ENCODE results near the gene RANGAP1.
A peak's percentile ranks its signal among the peaks of the same experiment; 100 is the strongest.

Gene RANGAP1

GRCh38 chr22:41231369-41231768 lies 54.6 kb downstream of the RANGAP1 start:
- no peak for DNase-seq

- no peak for DNase-seq
These were observed 55.6 kb downstream of the RANGAP1 start for GRCh38 chr22:41230401-41230785.

GRCh38 chr22:41229730-41230400 lies 56.1 kb downstream of the RANGAP1 start:
- no peak for DNase-seq

- no peak for DNase-seq
These were observed 56.8 kb downstream of the RANGAP1 start for GRCh38 chr22:41229215-41229614.

- DNase-seq: no peak
These were observed 59.0 kb downstream of the RANGAP1 start for GRCh38 chr22:41226723-41227655.

- DNase-seq: no peak
These were observed 62.5 kb downstream of the RANGAP1 start for GRCh38 chr22:41223535-41223934.

- no peak for DNase-seq
These were observed 63.0 kb downstream of the RANGAP1 start for GRCh38 chr22:41222846-41223507.

GRCh38 chr22:41217553-41218157 lies 68.3 kb downstream of the RANGAP1 start:
- DNase-seq: no peak

- no peak for DNase-seq
These were observed 69.0 kb downstream of the RANGAP1 start for GRCh38 chr22:41216984-41217383.

- no peak for DNase-seq
These were observed 70.1 kb downstream of the RANGAP1 start for GRCh38 chr22:41215926-41216325.

GRCh38 chr22:41215409-41215808 lies 70.6 kb downstream of the RANGAP1 start:
- no peak for DNase-seq

- DNase-seq: no peak
These were observed 79.3 kb downstream of the RANGAP1 start for GRCh38 chr22:41206719-41207118.

- DNase-seq: peak; percentile 90 to 96
These were observed 80.7 kb downstream of the RANGAP1 start, which contains the start of gene L3MBTL2 for GRCh38 chr22:41204992-41205900. Gene L3MBTL2 (plus strand): TSS chr22:41205312. CDS start chr22:41205363, 51 bp downstream.

- DNase-seq: no peak
These were observed 81.9 kb downstream of the RANGAP1 start for GRCh38 chr22:41204066-41204465.

GRCh38 chr22:41203118-41203517 lies 82.9 kb downstream of the RANGAP1 start:
- DNase-seq: no peak

- DNase-seq: peak in 1 of 2 experiments; percentile 19
These were observed 84.8 kb downstream of the RANGAP1 start for GRCh38 chr22:41201141-41201540.

GRCh38 chr22:41198027-41198580 lies 87.9 kb downstream of the RANGAP1 start:
- peak in 1 of 2 experiments; percentile 26 for DNase-seq

GRCh38 chr22:41197038-41197972 lies 88.7 kb downstream of the RANGAP1 start:
- DNase-seq: peak; percentile 45 to 85
